H9 (cell line): ENCODE results near the gene ASPM. TPM values are rescaled to one million over a fixed set of nuclear protein-coding genes. Genes with fewer than 3 reads are reported as not detected.

ENCODE experiments used
- DNase-seq: peaks from one replicate; pipeline ENCODE4 v3.0.0-alpha.2; 2017
- H2AFZ ChIP-seq: one replicate; pipeline ENCODE4 v1.6.1; 2013; ENCODE audit warnings: mild to moderate bottlenecking, low read length, control low read depth, moderate library complexity
- H2AK5ac ChIP-seq: 2 replicates; pipeline ENCODE4 v1.6.1; 2013; ENCODE audit warnings: low read length, control low read depth, mixed read lengths; ENCODE audit not compliant: insufficient read length
- H2BK120ac ChIP-seq: one replicate; pipeline ENCODE4 v1.6.1; 2013; ENCODE audit warnings: low read depth, mild to moderate bottlenecking, low read length, control low read depth, inconsistent platforms; ENCODE audit not compliant: poor library complexity, severe bottlenecking
- H2BK12ac ChIP-seq: 2 replicates; pipeline ENCODE4 v1.6.1; 2013; ENCODE audit warnings: low read length, control low read depth, mixed read lengths, low read depth; ENCODE audit not compliant: insufficient read length
- H2BK15ac ChIP-seq: 2 replicates; pipeline ENCODE4 v1.6.1; 2013; ENCODE audit warnings: low read depth, low read length, control low read depth
- H2BK20ac ChIP-seq: one replicate; pipeline ENCODE4 v1.6.1; 2013; ENCODE audit warnings: low read depth, mild to moderate bottlenecking, low read length, control low read depth, inconsistent platforms; ENCODE audit not compliant: poor library complexity, severe bottlenecking
- H2BK5ac ChIP-seq: 2 replicates; pipeline ENCODE4 v1.6.1; 2013; ENCODE audit warnings: low read length, control low read depth, mixed read lengths; ENCODE audit not compliant: insufficient read length
- H3K14ac ChIP-seq: 2 replicates; pipeline ENCODE4 v1.6.1; 2013; ENCODE audit warnings: low read length, control low read depth; ENCODE audit not compliant: insufficient read depth
- H3K18ac ChIP-seq: 2 replicates; pipeline ENCODE4 v1.6.1; 2013; ENCODE audit warnings: low read depth, mild to moderate bottlenecking, mixed read lengths, low read length, control low read depth; ENCODE audit not compliant: insufficient read length
- H3K23ac ChIP-seq: 2 replicates; pipeline ENCODE4 v1.6.1; 2013; ENCODE audit warnings: low read length, control low read depth, mixed read lengths, low read depth; ENCODE audit not compliant: insufficient read length
- H3K23me2 ChIP-seq: 2 replicates; pipeline ENCODE4 v1.6.1; 2013; ENCODE audit warnings: low read depth, mild to moderate bottlenecking, mixed read lengths, low read length, control low read depth; ENCODE audit not compliant: insufficient read length, poor library complexity, severe bottlenecking
- H3K27ac ChIP-seq: 2 replicates; pipeline ENCODE4 v1.5.1; 2013; ENCODE audit warnings: low read length, control low read depth, mixed read lengths, low read depth; ENCODE audit not compliant: insufficient read length
- H3K27me3 ChIP-seq: 2 replicates; pipeline ENCODE4 v1.6.1; 2013; ENCODE audit warnings: low read length, control low read depth, inconsistent platforms; ENCODE audit not compliant: insufficient read depth
- H3K4ac ChIP-seq: 2 replicates; pipeline ENCODE4 v1.6.1; 2013; ENCODE audit warnings: low read depth, mild to moderate bottlenecking, control low read depth, inconsistent platforms, low read length, moderate library complexity
- H3K4me1 ChIP-seq: 2 replicates; pipeline ENCODE4 v1.6.1; 2013; ENCODE audit warnings: low read length, control low read depth, inconsistent platforms; ENCODE audit not compliant: insufficient read depth
- H3K4me2 ChIP-seq: 2 replicates; pipeline ENCODE4 v1.6.1; 2013; ENCODE audit warnings: low read length, control low read depth, mixed read lengths; ENCODE audit not compliant: insufficient read length, insufficient read depth
- H3K56ac ChIP-seq: 2 replicates; pipeline ENCODE4 v1.6.1; 2013; ENCODE audit warnings: low read depth, mild to moderate bottlenecking, mixed read lengths, low read length, control low read depth; ENCODE audit not compliant: insufficient read length
- H3K79me1 ChIP-seq: 2 replicates; pipeline ENCODE4 v1.6.1; 2013; ENCODE audit warnings: low read depth, mild to moderate bottlenecking, moderate library complexity, low read length, control low read depth, inconsistent platforms; ENCODE audit not compliant: insufficient read depth, poor library complexity, severe bottlenecking
- H3K79me2 ChIP-seq: 2 replicates; pipeline ENCODE4 v1.6.1; 2013; ENCODE audit warnings: low read length, control low read depth, inconsistent platforms; ENCODE audit not compliant: insufficient read depth
- H3K9ac ChIP-seq: 2 replicates; pipeline ENCODE4 v1.6.1; 2013; ENCODE audit warnings: low read length, control low read depth, mixed read lengths; ENCODE audit not compliant: insufficient read length; ENCODE audit errors: extremely low read depth
- H3K9me3 ChIP-seq: one replicate; pipeline ENCODE4 v1.6.1; 2013; ENCODE audit warnings: low read depth, low read length, inconsistent platforms; ENCODE audit not compliant: control insufficient read depth
- H3T11ph ChIP-seq: one replicate; pipeline ENCODE4 v1.6.1; 2013; ENCODE audit warnings: mild to moderate bottlenecking, low read length, control low read depth, inconsistent platforms
- H4K20me1 ChIP-seq: one replicate; pipeline ENCODE4 v1.6.1; 2013; ENCODE audit not compliant: control insufficient read depth, insufficient read length, insufficient read depth
- H4K5ac ChIP-seq: 2 replicates; pipeline ENCODE4 v1.6.1; 2013; ENCODE audit warnings: low read depth, mild to moderate bottlenecking, mixed read lengths, low read length, control low read depth; ENCODE audit not compliant: insufficient read length
- H4K8ac ChIP-seq: replicated peaks from 2 replicates; pipeline ENCODE4 v1.6.1; 2013; ENCODE audit warnings: low read length, control low read depth, mixed read lengths, low read depth; ENCODE audit not compliant: insufficient read length
- H4K91ac ChIP-seq: 2 replicates; pipeline ENCODE4 v1.6.1; 2013; ENCODE audit warnings: low read depth, mild to moderate bottlenecking, moderate library complexity, mixed read lengths, low read length, control low read depth; ENCODE audit not compliant: insufficient read length
- H3K27ac Mint-ChIP-seq, 3 experiments: 2 replicates in 2 of 3; 3 replicates in 1 of 3; pipeline ENCODE4 v1.8.0; 2020 to 2021; ENCODE audit warnings: mixed read lengths in 3 of 3, mild to moderate bottlenecking in 1 of 3, moderate library complexity in 1 of 3
- H3K27me3 Mint-ChIP-seq: 2 replicates; pipeline ENCODE4 v1.8.0; 2021; ENCODE audit warnings: low read depth, mild to moderate bottlenecking, moderate library complexity, mixed read lengths
- H3K36me3 Mint-ChIP-seq, 3 experiments: 2 replicates in 2 of 3; 3 replicates in 1 of 3; pipeline ENCODE4 v1.8.0; 2020 to 2021; ENCODE audit warnings: low read depth in 3 of 3, mixed read lengths in 3 of 3; ENCODE audit not compliant: insufficient read depth in 1 of 3
- H3K4me1 Mint-ChIP-seq, 2 experiments: 2 replicates each; pipeline ENCODE4 v1.8.0; 2020; ENCODE audit warnings: mixed read lengths in 2 of 2
- H3K4me3 Mint-ChIP-seq, 2 experiments: 2 replicates in 1 of 2; 3 replicates in 1 of 2; pipeline ENCODE4 v1.8.0; 2020 to 2021; ENCODE audit warnings: mild to moderate bottlenecking in 2 of 2, mixed read lengths in 2 of 2, moderate library complexity in 1 of 2
- H3K9me3 Mint-ChIP-seq, 2 experiments: 2 replicates in 1 of 2; 3 replicates in 1 of 2; pipeline ENCODE4 v1.8.0; 2020; ENCODE audit warnings: mild to moderate bottlenecking in 2 of 2, mixed read lengths in 2 of 2, moderate library complexity in 1 of 2
- WGBS: extraction: QIAGEN DNeasy Blood & Tissue Kit; methylation state at CpG from one replicate; pipeline ENCODE4 v1.1.7; 2013; ENCODE audit warnings: missing lambda C conversion rate, low lambda C conversion rate, mixed read lengths; ENCODE audit not compliant: insufficient read length; ENCODE audit errors: extremely low coverage; 5-methylcytosine and 5-hydroxymethylcytosine counted together
- total RNA-seq: library from RNA; stranded (reverse); gene quantifications from 2 replicates; pipeline ENCODE4 v1.2.1, GENCODE V29; 2021
- TF ChIP-seq, protein P1 (sequence below): fragments of 200-600 bp; sonication (generic); conservative IDR thresholded peaks from 3 replicates; pipeline ENCODE4 v1.8.0; 2021; ENCODE audit warnings: antibody characterized with exemption, mild to moderate bottlenecking

ASPM gene
- total RNA-seq, 1 experiment from 2014 or later = 34.9 TPM

DNA sequence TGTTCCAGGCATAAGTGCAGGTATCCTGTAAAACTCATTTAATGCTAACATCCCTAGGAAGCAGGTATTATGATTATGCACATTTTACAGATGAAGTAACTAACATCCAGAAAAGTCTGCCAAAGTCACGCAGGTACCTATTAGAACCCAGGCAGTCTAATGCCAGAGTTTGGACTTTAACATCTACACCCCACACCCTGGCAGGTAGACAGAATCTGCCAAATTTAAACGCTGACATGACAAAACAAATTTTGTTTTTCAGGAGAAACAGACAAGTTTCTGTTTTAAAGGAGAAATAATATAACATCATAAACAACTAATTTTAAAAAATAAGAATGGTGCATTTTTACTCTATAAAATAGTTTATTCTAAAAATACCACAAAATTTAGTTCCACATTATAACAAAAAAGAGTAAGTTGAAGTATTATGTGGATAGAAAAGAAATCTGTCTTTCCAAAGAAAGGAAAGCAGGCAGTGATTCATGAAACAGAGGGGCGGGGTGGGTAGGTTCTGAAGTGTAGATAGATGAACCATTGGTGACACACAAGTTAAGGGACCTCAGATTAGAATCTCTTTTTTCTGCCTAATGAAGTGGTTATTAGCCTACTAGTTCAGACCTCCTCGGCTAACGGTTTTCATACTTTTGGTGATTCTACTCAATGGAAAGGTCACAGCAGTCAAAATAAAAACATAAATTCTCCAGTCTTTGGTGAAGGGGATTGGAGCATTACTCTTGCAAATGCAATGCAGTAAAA lies 1.7 kb downstream of the ASPM start:
- no peak overlapping the region for H2BK12ac ChIP-seq
- no peak overlapping the region for H2AFZ ChIP-seq
- 0 out of 5 replicates have a peak, but pooled peaks cover 0 to 2% of the 10 kb centered on the region in 2 experiments for H3K9me3 Mint-ChIP-seq
- H3K56ac ChIP-seq = no peak overlapping the region
- no CpG with 5 or more reads among the region's 5 CpGs for WGBS
- no peak overlapping the region for H4K8ac ChIP-seq
- H3K23ac ChIP-seq = no peak overlapping the region
- H3K27me3 ChIP-seq = no peaks in the 10 kb centered on the region
- H3T11ph ChIP-seq = no peak overlapping the region
- H3K79me2 ChIP-seq = peaks cover 8% of the 10 kb centered on the region; the same call in 1 of the 2 replicates
- no peaks in the 10 kb centered on the region for H4K20me1 ChIP-seq
- no peak overlapping the region for H2BK20ac ChIP-seq
- peaks cover 12 to 36% (median 27%) of the 10 kb centered on the region in 3 experiments; a peak in 6 of 7 replicates for H3K36me3 Mint-ChIP-seq
- no peak overlapping the region for H3K18ac ChIP-seq
- no peak overlapping the region for H2BK15ac ChIP-seq
- no peaks in the 10 kb centered on the region for H3K27me3 Mint-ChIP-seq
- no peak for DNase-seq
- H3K79me1 ChIP-seq = no peaks in the 10 kb centered on the region
- no peaks in the 10 kb centered on the region for H3K9me3 ChIP-seq
- TF ChIP-seq, protein P1, sequence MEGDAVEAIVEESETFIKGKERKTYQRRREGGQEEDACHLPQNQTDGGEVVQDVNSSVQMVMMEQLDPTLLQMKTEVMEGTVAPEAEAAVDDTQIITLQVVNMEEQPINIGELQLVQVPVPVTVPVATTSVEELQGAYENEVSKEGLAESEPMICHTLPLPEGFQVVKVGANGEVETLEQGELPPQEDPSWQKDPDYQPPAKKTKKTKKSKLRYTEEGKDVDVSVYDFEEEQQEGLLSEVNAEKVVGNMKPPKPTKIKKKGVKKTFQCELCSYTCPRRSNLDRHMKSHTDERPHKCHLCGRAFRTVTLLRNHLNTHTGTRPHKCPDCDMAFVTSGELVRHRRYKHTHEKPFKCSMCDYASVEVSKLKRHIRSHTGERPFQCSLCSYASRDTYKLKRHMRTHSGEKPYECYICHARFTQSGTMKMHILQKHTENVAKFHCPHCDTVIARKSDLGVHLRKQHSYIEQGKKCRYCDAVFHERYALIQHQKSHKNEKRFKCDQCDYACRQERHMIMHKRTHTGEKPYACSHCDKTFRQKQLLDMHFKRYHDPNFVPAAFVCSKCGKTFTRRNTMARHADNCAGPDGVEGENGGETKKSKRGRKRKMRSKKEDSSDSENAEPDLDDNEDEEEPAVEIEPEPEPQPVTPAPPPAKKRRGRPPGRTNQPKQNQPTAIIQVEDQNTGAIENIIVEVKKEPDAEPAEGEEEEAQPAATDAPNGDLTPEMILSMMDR = no peak
- no peak overlapping the region for H3K14ac ChIP-seq
- H3K4me1 ChIP-seq = no peaks in the 10 kb centered on the region
- H3K4me3 Mint-ChIP-seq = peak overlapping the region; percentile 96 to 99
- H4K91ac ChIP-seq = no peak overlapping the region
- no peak overlapping the region for H3K4ac ChIP-seq
- peak overlapping the region; percentile 79 for H3K4me2 ChIP-seq
- H2BK5ac ChIP-seq = no peak overlapping the region
- no peaks in the 10 kb centered on the region for H3K23me2 ChIP-seq
- peaks cover 18 to 22% of the 10 kb centered on the region in 2 experiments for H3K4me1 Mint-ChIP-seq
- no peak overlapping the region for H2BK120ac ChIP-seq
- H2AK5ac ChIP-seq = no peak overlapping the region
- no peak overlapping the region for H3K27ac ChIP-seq
- peak overlapping the region; percentile 30 for H3K9ac ChIP-seq
- no peak overlapping the region; a peak in 1 of 7 replicates for H3K27ac Mint-ChIP-seq
- H4K5ac ChIP-seq = no peak overlapping the region
